Stimulated activated CD4-positive, alpha-beta T cell treated with anti-CD3 and anti-CD28 coated beads, Interleukin-15, amount 100 ng/mL, for 1 hour (primary cell): ENCODE measurements around the gene TPO.
"Not testable (repeated sequence)": the region's sequence is repeated elsewhere in the genome, so short reads cannot be mapped to it uniquely, and the experiment has no call there.

ENCODE experiments used
- DNase-seq, 2 donors: peaks; one replicate each; pipeline ENCODE4 v3.0.0-alpha.2; 2020; ENCODE audit warnings: low read depth in 1 of 2, low spot score in 1 of 2

Gene TPO

DNA sequence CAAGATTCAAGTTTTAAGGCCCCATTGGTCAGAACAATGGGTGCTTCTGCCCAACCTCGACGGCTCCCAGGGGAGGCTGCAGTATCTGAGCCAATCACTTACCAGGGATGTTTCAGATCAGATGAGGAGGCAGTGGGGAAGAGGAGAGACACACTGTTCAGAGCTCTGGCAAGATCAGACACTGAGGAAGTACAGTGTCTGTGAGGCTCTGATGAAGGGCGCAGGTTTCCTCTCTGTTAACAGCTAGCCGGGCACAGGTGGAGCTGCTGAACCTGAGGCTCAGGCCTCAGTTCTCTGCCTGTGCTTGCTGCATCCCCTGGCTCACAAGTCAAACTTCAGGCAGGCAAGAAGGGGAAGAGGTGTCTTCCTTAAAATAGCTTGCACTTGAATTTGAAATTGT, 69.7 kb downstream of the TPO start:
- no peak for DNase-seq

- DNase-seq, result no peak
These were observed 70.3 kb downstream of the TPO start for GRCh38 chr2:1483551-1483950.

- no peak for DNase-seq
These were observed 71.0 kb downstream of the TPO start for GRCh38 chr2:1484131-1484884.

DNA sequence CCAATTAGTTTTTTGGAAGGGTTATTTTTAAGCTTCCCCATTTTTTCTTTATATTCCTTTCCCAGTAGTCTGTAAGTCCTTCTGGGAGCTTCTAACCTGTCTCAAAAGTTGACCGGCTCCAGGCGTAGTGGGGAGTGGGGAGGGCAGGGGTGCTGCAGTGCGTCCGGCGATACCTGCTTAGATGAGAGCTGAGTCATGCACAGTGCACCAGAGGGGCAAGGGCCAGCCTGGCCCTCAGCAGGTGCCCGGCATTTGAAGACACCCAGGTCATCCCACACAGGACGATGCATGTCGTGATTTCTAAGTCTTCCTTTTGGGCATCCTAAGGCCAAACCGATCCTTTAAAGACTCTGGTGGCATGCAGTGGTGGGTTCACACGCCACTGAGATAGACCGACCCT, 73.4 kb downstream of the TPO start:
- no peak for DNase-seq

DNA sequence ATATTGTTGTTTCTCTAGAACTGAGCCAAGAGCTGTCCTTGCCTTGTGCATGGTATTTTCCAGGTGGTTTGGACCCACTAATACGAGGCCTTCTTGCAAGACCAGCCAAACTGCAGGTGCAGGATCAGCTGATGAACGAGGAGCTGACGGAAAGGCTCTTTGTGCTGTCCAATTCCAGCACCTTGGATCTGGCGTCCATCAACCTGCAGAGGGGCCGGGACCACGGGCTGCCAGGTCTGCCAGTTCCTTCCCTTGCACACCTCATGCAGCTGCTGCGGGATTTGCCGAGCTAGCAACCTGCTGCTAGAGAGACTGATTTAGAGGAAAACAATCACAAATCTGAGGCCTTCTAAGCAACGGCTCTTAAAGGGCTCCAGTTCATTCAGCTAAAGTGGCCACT, 74.5 kb downstream of the TPO start:
- no peak for DNase-seq

- no peak for DNase-seq
These were observed 75.0 kb downstream of the TPO start for GRCh38 chr2:1488181-1488671.

DNA sequence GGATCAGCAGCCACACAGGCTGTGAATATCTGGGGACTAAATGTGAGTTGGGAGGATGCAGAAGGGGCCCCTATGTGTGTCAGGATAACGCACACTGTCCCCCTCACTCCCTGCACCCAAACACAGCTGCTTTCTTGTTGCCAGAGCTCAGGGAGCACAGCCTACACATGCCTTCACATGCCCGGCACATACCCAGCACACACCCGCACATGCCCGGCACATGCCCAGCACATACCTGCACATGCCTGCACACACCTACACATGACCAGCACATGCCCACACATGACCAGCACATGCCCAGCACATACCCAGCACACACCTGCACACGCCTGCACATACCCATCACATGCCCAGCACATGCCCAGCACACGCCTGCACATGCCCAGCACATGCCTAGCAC, 75.6 kb downstream of the TPO start:
- no peak for DNase-seq

- no peak for DNase-seq
These were observed 76.2 kb downstream of the TPO start for GRCh38 chr2:1489486-1489885.

GRCh38 chr2:1490381-1490780, 77.1 kb downstream of the TPO start:
- DNase-seq, result not testable (repeated sequence)

- no peak for DNase-seq
These were observed 78.5 kb downstream of the TPO start for GRCh38 chr2:1491751-1492150.

DNA sequence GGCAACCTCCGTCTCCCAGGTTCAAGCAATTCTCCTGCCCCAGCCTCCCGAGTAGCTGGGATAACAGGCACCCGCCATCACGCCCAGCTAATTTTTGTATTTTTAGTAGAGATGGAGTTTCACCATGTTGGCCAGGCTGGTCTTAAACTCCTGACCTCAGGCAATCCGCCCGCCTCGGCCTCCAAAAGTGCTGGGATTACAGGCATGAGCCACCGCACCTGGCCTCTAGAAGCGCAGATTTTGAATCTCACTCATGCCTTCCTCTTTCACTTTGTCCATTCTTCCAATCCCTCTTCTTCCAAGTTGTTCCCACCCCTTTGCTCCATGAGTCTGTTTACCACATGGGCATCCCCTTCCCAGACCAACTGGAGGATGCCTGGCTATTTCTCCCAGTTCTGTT, 79.0 kb downstream of the TPO start:
- not testable (repeated sequence) for DNase-seq

DNA sequence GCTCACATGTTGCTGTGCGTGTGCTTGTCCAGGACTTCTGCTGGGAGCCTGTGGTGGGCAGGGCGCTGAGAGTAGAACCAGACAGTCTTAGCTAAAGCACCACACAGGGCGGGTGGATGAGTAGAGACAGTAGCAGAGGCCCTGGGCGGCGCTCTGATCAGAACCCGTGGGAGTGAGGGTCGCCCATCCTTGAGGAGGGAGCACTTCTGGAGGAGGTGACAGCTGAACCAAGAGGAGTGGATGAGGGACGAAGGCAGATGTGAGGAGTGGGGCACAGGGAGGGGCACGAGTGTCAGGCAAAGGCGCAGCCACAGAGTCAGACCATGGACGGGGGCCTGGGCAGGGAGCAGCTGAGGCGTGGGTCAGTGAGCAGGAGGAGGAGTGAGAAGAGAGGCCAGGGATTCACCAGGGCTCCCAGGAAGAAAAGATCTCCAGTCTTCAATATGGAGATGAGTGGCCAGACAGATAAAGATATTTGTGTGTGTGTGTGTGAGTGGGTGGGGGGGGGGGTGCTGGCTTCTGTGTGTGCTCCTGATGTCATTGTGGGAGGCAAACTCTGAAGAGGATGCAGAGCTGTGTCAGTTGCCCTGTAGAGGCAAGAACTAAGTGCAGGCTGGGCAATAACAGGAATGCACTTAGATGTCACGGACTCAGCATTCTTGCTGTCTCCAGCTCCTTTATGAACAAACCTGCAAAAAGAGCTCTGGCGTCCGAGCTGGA, 79.6 kb downstream of the TPO start:
- no peak for DNase-seq

DNA sequence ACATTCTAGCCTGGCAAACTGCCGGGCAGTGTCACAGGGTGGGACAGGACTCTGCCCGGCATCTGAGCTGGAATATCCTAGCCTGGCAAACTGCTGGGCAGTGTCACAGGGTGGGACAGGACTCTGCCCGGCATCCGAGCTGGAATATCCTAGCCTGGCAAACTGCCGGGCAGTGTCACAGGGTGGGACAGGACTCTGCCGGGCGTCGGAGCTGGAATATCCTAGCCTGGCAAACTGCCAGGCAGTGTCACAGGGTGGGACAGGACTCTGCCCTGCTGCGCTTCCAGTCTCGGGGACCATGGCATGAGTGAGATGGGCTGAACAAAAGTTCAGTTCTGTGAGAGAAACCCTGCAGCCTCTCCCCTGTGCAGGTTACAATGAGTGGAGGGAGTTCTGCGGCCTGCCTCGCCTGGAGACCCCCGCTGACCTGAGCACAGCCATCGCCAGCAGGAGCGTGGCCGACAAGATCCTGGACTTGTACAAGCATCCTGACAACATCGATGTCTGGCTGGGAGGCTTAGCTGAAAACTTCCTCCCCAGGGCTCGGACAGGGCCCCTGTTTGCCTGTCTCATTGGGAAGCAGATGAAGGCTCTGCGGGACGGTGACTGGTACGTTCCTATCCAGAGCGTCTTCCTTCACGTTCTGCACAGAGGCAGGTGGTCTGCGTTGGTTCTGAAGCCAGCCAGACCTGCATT, 80.3 kb downstream of the TPO start:
- DNase-seq, result no peak

DNA sequence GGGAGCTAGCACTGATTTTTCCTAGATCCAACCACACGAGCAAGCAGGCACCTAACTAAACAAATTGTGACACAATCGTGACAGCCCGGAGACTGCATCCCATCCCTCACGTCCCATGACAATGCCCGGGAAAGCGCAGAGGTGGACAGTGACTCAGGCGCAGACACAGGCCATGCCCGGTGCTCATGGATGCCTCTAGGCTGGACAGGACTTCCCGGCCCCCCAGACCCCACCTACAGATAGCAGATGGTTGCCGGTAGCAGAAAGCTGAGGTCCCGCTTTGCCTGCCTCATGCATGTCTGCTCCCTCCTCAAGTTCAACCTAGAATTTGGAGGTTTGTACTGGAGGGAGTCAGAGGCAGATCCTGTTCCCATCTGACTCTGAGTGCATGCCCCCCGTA, 81.0 kb downstream of the TPO start:
- no peak for DNase-seq

DNA sequence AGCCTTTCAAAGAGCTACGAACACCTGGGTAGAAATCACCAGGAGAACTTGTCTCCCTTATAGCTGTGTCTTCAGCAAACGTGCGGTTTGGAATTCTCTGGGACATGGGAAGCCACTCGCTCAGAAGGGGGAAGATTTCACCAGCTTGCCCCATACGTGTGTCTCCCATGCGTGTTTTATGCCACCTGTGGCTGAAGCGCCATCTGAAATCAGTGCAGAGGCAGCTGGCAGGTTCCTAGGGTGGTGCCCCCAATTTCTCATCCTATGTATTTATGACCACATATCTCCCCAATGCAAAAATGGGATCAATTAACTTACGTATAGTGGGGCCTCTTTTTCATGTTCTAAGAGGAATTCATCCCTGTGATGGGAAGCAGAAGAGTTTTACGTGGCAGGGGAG, 81.6 kb downstream of the TPO start:
- DNase-seq, result no peak

- no peak for DNase-seq
These were observed 82.6 kb downstream of the TPO start for GRCh38 chr2:1495676-1496358.

DNA sequence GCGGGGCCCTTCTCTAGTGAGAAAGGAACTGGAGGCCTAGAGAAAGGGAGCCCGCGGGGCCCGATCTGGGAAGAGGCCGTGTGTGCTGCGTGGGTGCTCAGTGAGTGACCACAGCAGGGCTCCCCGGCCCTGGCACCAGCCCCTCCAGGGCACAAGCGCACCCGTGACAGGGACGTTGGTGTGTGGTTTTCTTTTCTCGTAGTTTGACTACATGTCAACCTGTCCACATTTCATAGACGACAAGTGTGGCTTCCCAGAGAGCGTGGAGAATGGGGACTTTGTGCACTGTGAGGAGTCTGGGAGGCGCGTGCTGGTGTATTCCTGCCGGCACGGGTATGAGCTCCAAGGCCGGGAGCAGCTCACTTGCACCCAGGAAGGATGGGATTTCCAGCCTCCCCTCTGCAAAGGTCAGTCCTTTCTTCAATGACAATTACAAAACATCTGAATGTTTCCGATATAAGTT, 83.1 kb downstream of the TPO start:
- DNase-seq, result no peak

- no peak for DNase-seq
These were observed 83.9 kb downstream of the TPO start for GRCh38 chr2:1497122-1497611.

GRCh38 chr2:1498176-1498575, 84.9 kb downstream of the TPO start:
- no peak for DNase-seq

DNA sequence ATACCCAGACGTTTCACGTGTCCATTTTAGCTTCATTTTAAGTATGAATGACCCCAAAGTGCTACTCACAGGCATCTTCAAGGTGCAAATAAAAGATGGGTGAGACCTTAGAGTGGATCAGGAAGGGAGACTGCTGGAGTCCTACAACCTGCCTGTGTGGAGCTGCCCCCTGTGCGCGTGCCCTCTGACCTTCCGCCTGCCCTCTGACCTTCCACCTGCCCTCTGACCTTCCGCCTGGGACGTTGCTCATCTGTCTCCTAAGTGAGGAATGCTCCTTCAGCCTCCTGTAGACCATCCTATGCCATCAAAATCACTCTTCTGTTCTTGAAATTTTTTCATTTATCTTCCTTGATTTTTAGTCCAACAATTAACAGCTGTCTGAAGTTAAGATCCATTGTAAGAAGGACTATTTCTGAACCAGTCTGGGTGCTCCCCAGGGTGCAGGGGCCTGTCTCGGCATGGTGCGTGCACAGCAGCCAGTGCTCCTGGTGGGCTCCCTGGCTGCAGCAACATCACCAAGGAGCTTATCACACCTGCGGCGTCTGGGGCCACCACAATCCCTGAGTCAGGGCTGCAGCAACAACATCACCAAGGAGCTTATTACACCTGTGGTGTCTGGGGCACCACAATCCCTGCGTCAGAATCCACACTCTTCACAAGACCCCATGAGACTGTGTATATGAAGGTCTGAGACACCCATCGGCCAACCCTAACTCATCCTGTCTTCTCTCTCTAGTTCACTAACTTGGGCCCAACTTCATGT, 86.0 kb downstream of the TPO start:
- no peak for DNase-seq
